ENCODE data around the gene RAB34. TPM values are rescaled to one million over a fixed set of nuclear protein-coding genes. Genes with fewer than 3 reads are reported as not detected.

The RAB34 gene
- total RNA-seq, 2 experiments from 2014 or later = 7.6 to 8.2 TPM

Other genes starting within 250 kb of the RAB34 start
- not detected for gene SLC13A2, start 244.2 kb downstream of the RAB34 start, total RNA-seq
- not detected for gene FOXN1, start 211.5 kb downstream of the RAB34 start, total RNA-seq
- gene UNC119, start 165.2 kb downstream of the RAB34 start, total RNA-seq = 10 to 100 TPM; 31.5 to 34.3 TPM
- gene PIGS, start 146.3 kb downstream of the RAB34 start, total RNA-seq = 10 to 100 TPM; 41.5 to 42.5 TPM
- 10 to 100 TPM; 85.6 to 85.8 TPM for gene ALDOC, start 141.0 kb downstream of the RAB34 start, total RNA-seq
- 100 to 1,000 TPM; 111 to 122 TPM for gene SPAG5, start 118.8 kb downstream of the RAB34 start, total RNA-seq
- gene RSKR, start 103.7 kb downstream of the RAB34 start, total RNA-seq = 10 to 100 TPM; 14.3 to 17.8 TPM
- gene BLTP2, start 72.7 kb downstream of the RAB34 start, total RNA-seq = 100 to 1,000 TPM; 174 to 180 TPM
- gene SDF2, start 56.0 kb downstream of the RAB34 start, total RNA-seq = 10 to 100 TPM; 36.8 to 37.2 TPM
- 10 to 100 TPM; 77.0 to 77.9 TPM for gene SUPT6H, start 55.7 kb downstream of the RAB34 start, total RNA-seq
- 1 to 10 TPM; 3.1 to 3.9 TPM for gene PROCA1, start 6.0 kb downstream of the RAB34 start, total RNA-seq
- 1,000 to 10,000 TPM; 2,447 to 2,533 TPM for gene RPL23A, start 2.1 kb upstream of the RAB34 start, total RNA-seq
- 10 to 100 TPM; 15.5 to 17.8 TPM for gene TLCD1, start 8.4 kb upstream of the RAB34 start, total RNA-seq
- 1 to 10 TPM; 4.8 to 5.6 TPM for gene NEK8, start 10.9 kb upstream of the RAB34 start, total RNA-seq
- 100 to 1,000 TPM; 219 to 221 TPM for gene TRAF4, start 26.1 kb upstream of the RAB34 start, total RNA-seq
- 10 to 100 TPM; 13.9 to 14.2 TPM for gene FAM222B, start 124.9 kb upstream of the RAB34 start, total RNA-seq
- 10 to 100 TPM; 77.6 to 80.4 TPM for gene ERAL1, start 137.1 kb upstream of the RAB34 start, total RNA-seq
- gene FLOT2, start 179.9 kb upstream of the RAB34 start, total RNA-seq = 10 to 100 TPM; 56.2 to 65.2 TPM
- 10 to 100 TPM; 31.8 to 34.1 TPM for gene DHRS13, start 185.2 kb upstream of the RAB34 start, total RNA-seq
- 10 to 100 TPM; 41.4 to 45.7 TPM for gene PHF12, start 233.7 kb upstream of the RAB34 start, total RNA-seq

All from activated naive CD8-positive, alpha-beta T cell treated with anti-CD3 and anti-CD28 coated beads for 36 hours (primary cell).